Body of pancreas (tissue), 4 donors: ENCODE data around the gene ZSCAN22. TPM values are rescaled to one million over a fixed set of nuclear protein-coding genes. Genes with fewer than 3 reads are reported as not detected.
A peak's percentile ranks its signal among the peaks of the same experiment; 100 is the strongest.
"Not testable (repeated sequence)": the region's sequence is repeated elsewhere in the genome, so short reads cannot be mapped to it uniquely, and the experiment has no call there.

ENCODE experiments used
- ATAC-seq: fragments of 150-250 bp; one replicate; pipeline ENCODE4 v1.9.1; 2016
- DNase-seq, 4 donors: peaks; one replicate each; pipeline ENCODE4 v3.0.0-alpha.2; 2019
- H3K27ac ChIP-seq, 4 donors: fragments of 200-600 bp; sonication (generic); 1 replicate in 3 of 4; 2 replicates in 1 of 4; pipeline versions ENCODE4 v1.5.1 to v1.6.1; 2016 to 2019; ENCODE audit warnings: mild to moderate bottlenecking in 1 of 4, mixed read lengths in 1 of 4, moderate library complexity in 1 of 4
- H3K27me3 ChIP-seq, 2 donors: fragments of 200-600 bp; sonication (generic); one replicate each; pipeline ENCODE4 v1.6.0; 2016; ENCODE audit warnings: mild to moderate bottlenecking in 1 of 2
- H3K36me3 ChIP-seq, 2 donors: fragments of 200-600 bp; sonication (generic); replicated peaks in 1 of 2; 2 replicates each; pipeline ENCODE4 v1.5.1; 2016; ENCODE audit warnings: low read depth in 2 of 2; ENCODE audit not compliant: insufficient read depth in 1 of 2
- H3K4me1 ChIP-seq: fragments of 200-600 bp; sonication (generic); one replicate; pipeline ENCODE4 v1.6.0; 2016
- H3K4me3 ChIP-seq, 2 donors: fragments of 200-600 bp; sonication (generic); 1 replicate in 1 of 2; 2 replicates in 1 of 2; pipeline ENCODE4 v1.5.1; 2016 to 2019
- H3K9me3 ChIP-seq, 3 donors: fragments of 200-600 bp; sonication (generic); 1 replicate in 2 of 3; 2 replicates in 1 of 3; pipeline ENCODE4 v1.5.1; 2016
- CTCF ChIP-seq, 7 experiments: fragments of 450-650 bp in 4 of 7; fragments of 200-600 bp in 3 of 7; sonication (generic) in 3 of 7; IDR thresholded peaks; one replicate each; pipeline ENCODE4 v1.5.1; 2016 to 2019; ENCODE audit warnings: antibody characterized with exemption in 7 of 7
- POLR2A ChIP-seq, 3 donors: fragments of 450-650 bp; IDR thresholded peaks; one replicate each; pipeline ENCODE4 v1.6.1; 2016; ENCODE audit warnings: antibody characterized with exemption in 3 of 3, mild to moderate bottlenecking in 2 of 3
- WGBS, 2 donors: methylation state at CpG; one replicate each; pipeline ENCODE4 v1.1.5; 2017; 5-methylcytosine and 5-hydroxymethylcytosine counted together
- intact Hi-C: fragments of 100-400 bp; cut with DNase I; formaldehyde crosslinking; loops from one replicate; pipeline ENCODE4 v1.15.1; 2023
- total RNA-seq, 2 donors: library from RNA; depleted of rRNA; stranded (reverse); fragments of >200 nt; gene quantifications; one replicate each; pipeline ENCODE4 v1.1.0, GENCODE V29; 2016

The ZSCAN22 gene
- total RNA-seq, 2 donors from 2014 or later: 0.99 to 3.1 TPM

GRCh38 chr19:58305065-58305931 lies 21.5 kb upstream of the ZSCAN22 start, which contains the start of gene ERVK3-1:
ERVK3-1 (plus strand) TSS chr19:58305377; CDS start chr19:58312169, 6,792 bp downstream.
- TF ChIP-seq POLR2A (IDR thresholded peaks at IDR 0.05) (peak; percentile 50 to 91 (median 87)), CTCF (IDR thresholded peaks at IDR 0.05) (peak in 6 of 7 experiments; percentile 16 to 66 (median 60))
- Histone ChIP-seq H3K36me3 (peaks cover 0 to 3% of the 10 kb centered on the region in 2 donors), H3K4me3 (peak within 1 kb of the TSS; percentile 57 to 62), H3K9me3 (no peaks in the 10 kb centered on the region), H3K27me3 (no peaks in the 10 kb centered on the region), H3K4me1 (peaks cover 25% of the 10 kb centered on the region), H3K27ac (peak within 1 kb of the TSS; percentile 59 to 87 (median 70))
- intact Hi-C loops: no loop called here
- WGBS, 2 donors: 0 to 1% methylated on average over 51 to 55 of the region's 55 CpGs
- peak; percentile 94 to 97 (median 96) for DNase-seq
- ATAC-seq: peak; percentile 100

GRCh38 chr19:58305932-58306323 lies 20.9 kb upstream of the ZSCAN22 start:
- Histone ChIP-seq H3K27ac (peak overlapping the region in 3 of 4 donors; percentile 59 to 87 (median 80)), H3K4me3 (peak overlapping the region; percentile 57 to 62), H3K36me3 (peaks cover 0 to 3% of the 10 kb centered on the region in 2 donors), H3K9me3 (no peaks in the 10 kb centered on the region), H3K27me3 (no peaks in the 10 kb centered on the region), H3K4me1 (peaks cover 25% of the 10 kb centered on the region)
- TF ChIP-seq POLR2A (IDR thresholded peaks at IDR 0.05): no peak
- TF ChIP-seq CTCF (IDR thresholded peaks at IDR 0.05): no peak
- DNase-seq (no peak), ATAC-seq (no peak)
- intact Hi-C loops: no loop called here
- 38 to 43% methylated on average over 12 of the region's 12 CpGs for WGBS, 2 donors

- Histone ChIP-seq H3K4me1 (peaks cover 25% of the 10 kb centered on the region), H3K9me3 (no peaks in the 10 kb centered on the region), H3K27ac (no peak overlapping the region), H3K27me3 (no peaks in the 10 kb centered on the region), H3K4me3 (no peak overlapping the region), H3K36me3 (peaks cover 6 to 11% of the 10 kb centered on the region in 2 donors)
- 91 to 92% methylated on average over 4 of the region's 4 CpGs for WGBS, 2 donors
- no peak for ATAC-seq
- no peak for TF ChIP-seq POLR2A (IDR thresholded peaks at IDR 0.05)
- no peak for TF ChIP-seq CTCF (IDR thresholded peaks at IDR 0.05)
- intact Hi-C loops: no loop called here
- no peak for DNase-seq
These were observed 19.1 kb upstream of the ZSCAN22 start for GRCh38 chr19:58307736-58308135.

- peak in 2 of 4 donors; percentile 13 to 22 for DNase-seq
- H3K4me3 ChIP-seq, H3K9me3 ChIP-seq, H3K27ac ChIP-seq, ATAC-seq, intact Hi-C loops, H3K27me3 ChIP-seq: not testable (repeated sequence)
- H3K4me1 ChIP-seq: peaks cover 15% of the 10 kb centered on the region
- H3K36me3 ChIP-seq: peaks cover 6 to 20% of the 10 kb centered on the region in 2 donors
- peak in 5 of 7 experiments; percentile 10 to 37 (median 26) for TF ChIP-seq CTCF (IDR thresholded peaks at IDR 0.05)
- WGBS, 2 donors: 69 to 72% methylated on average over 13 of the region's 13 CpGs
These were observed 16.1 kb upstream of the ZSCAN22 start for GRCh38 chr19:58310685-58311084.
